ENCODE measurements around the gene TH. TPM values are rescaled to one million over a fixed set of nuclear protein-coding genes. Genes with fewer than 3 reads are reported as not detected.

The TH gene
- total and polyA plus RNA-seq, 2 of the 8 experiments (the other 6 are each of a cell fraction or from before 2014, with no cell fraction given): 0.09 TPM; not detected in 1

GRCh38 chr11:2207773-2208621 lies 36.4 kb upstream of the TH start:
- H2AK5ac ChIP-seq (ENCODE audit: low read depth, low read length): no peak overlapping the region
- no peak overlapping the region for H2AFZ ChIP-seq (ENCODE audit: low read length)
- H3K79me2 ChIP-seq (ENCODE audit: control insufficient read depth in 1 of 2, insufficient read depth in 2 of 2, low read length in 2 of 2): no peaks in the 10 kb centered on the region
- no peak overlapping the region for H2BK20ac ChIP-seq (ENCODE audit: low read length)
- H2BK5ac ChIP-seq (ENCODE audit: low read depth, low read length): no peak overlapping the region
- no peak overlapping the region for H3K14ac ChIP-seq (ENCODE audit: insufficient read length)
- no peak overlapping the region for H3K18ac ChIP-seq (ENCODE audit: extremely low read depth, low read length)
- H4K8ac ChIP-seq (ENCODE audit: extremely low read depth, insufficient read depth, low read length): no peak overlapping the region; the same call in 1 of the 2 replicates
- peaks cover 0 to 5% (median 4%) of the 10 kb centered on the region in 4 experiments; a peak in 5 of 7 replicates for H3K4me1 ChIP-seq (replicated peaks in 1 of 4; ENCODE audit: control insufficient read depth in 3 of 4, insufficient read depth in 4 of 4, low read length in 3 of 4)
- peak in 1 of 2 experiments; percentile 33 for DNase-seq (ENCODE audit: low read depth in 1 of 2, low spot score in 2 of 2)
- WGBS, 2 experiments (ENCODE audit: extremely low coverage in 1 of 2, insufficient coverage in 1 of 2, insufficient read length in 1 of 2, insufficient replicate concordance in 2 of 2, low coverage in 1 of 2, low lambda C conversion rate in 2 of 2, missing lambda C conversion rate in 1 of 2): 76% methylated on average over 24 of the region's 24 CpGs; no CpG with 5 or more reads in 1 of the 2 experiments
- no peak overlapping the region for H3K27ac ChIP-seq (ENCODE audit: low read depth, low read length)
- no peak overlapping the region for H3K23ac ChIP-seq (ENCODE audit: insufficient read length)
- H3K4ac ChIP-seq (replicated peaks; ENCODE audit: insufficient read length, low read depth, low read length): no peak overlapping the region
- no peaks in the 10 kb centered on the region for H3K9me3 ChIP-seq (ENCODE audit: insufficient read depth in 2 of 2, low read depth in 1 of 2, low read length in 1 of 2)
- no peaks in the 10 kb centered on the region for H3K36me3 ChIP-seq (ENCODE audit: control insufficient read depth in 2 of 4, insufficient read depth in 4 of 4, low read length in 3 of 4)
- POLR2A ChIA-PET (ENCODE audit: partially characterized antibody): no interaction called here
- no peak overlapping the region for H2BK12ac ChIP-seq (ENCODE audit: low read depth, low read length)
- CTCF ChIA-PET (ENCODE audit: partially characterized antibody): interaction anchor here (0.7 to 4.0 kb wide), 16 partner anchors 8 to 212 kb away, joined by 3 to 30 read pairs (median 4); partner anchors contain the start of genes C11orf21 and TSPAN32
- H3K4me3 ChIP-seq (ENCODE audit: extremely low read depth in 1 of 4, insufficient read depth in 2 of 4, low read depth in 3 of 4, low read length in 4 of 4): no peak overlapping the region
- H4K5ac ChIP-seq (ENCODE audit: insufficient read length, low read depth, low read length): no peak overlapping the region
- H3K4me2 ChIP-seq (ENCODE audit: insufficient read depth in 1 of 2, low read depth in 2 of 2, low read length in 2 of 2): no peak overlapping the region
- peaks cover 0 to 3% (median 0%) of the 10 kb centered on the region in 4 experiments; a peak in 3 of 7 replicates for H3K27me3 ChIP-seq (replicated peaks in 1 of 4; ENCODE audit: control insufficient read depth in 3 of 4, extremely low read depth in 1 of 4, insufficient read depth in 3 of 4, low read length in 3 of 4)
- H4K91ac ChIP-seq (replicated peaks; ENCODE audit: insufficient read length, low read length): no peak overlapping the region
- FAIRE-seq: no peak
- no peak overlapping the region for H3K9ac ChIP-seq (replicated peaks in 1 of 4; ENCODE audit: extremely low read depth in 1 of 4, low read depth in 3 of 4, low read length in 3 of 4)
- no peak overlapping the region for H3K56ac ChIP-seq (replicated peaks; ENCODE audit: insufficient read length, low read depth, low read length)
- H3K79me1 ChIP-seq (ENCODE audit: low read depth, low read length): no peaks in the 10 kb centered on the region; the same call in 1 of the 2 replicates
- H4K20me1 ChIP-seq (replicated peaks in 1 of 2; ENCODE audit: control insufficient read depth in 1 of 2, insufficient read depth in 2 of 2, low read length in 2 of 2): no peaks in the 10 kb centered on the region
- H2BK15ac ChIP-seq (ENCODE audit: low read length): no peak overlapping the region
- H2BK120ac ChIP-seq (replicated peaks; ENCODE audit: low read depth, low read length): no peak overlapping the region
- H3K23me2 ChIP-seq (ENCODE audit: low read depth, low read length): no peaks in the 10 kb centered on the region; the same call in 1 of the 2 replicates
- no peak for TF ChIP-seq TBP (IDR thresholded peaks at IDR 0.05; ENCODE audit: low read depth, low read length)
- no peak for TF ChIP-seq CTBP2 (IDR thresholded peaks at IDR 0.05; ENCODE audit: borderline replicate concordance, insufficient read depth, insufficient read length, low read length)
- no peak for TF ChIP-seq POLR2AphosphoS5 (IDR thresholded peaks at IDR 0.05; ENCODE audit: low read depth, low read length)
